ENCODE results near the gene MADCAM1.

Gene MADCAM1

GRCh38 chr19:531753-532560 is 35.7 kb downstream of the MADCAM1 start, which contains the start of gene CDC34:
TSS of gene CDC34 (plus strand) at chr19:531760. CDS start at chr19:531932, 172 bp downstream.
- TF ChIP-seq CTCF (IDR thresholded peaks at IDR 0.05), result no peak

GRCh38 chr19:532561-533363 is 36.5 kb downstream of the MADCAM1 start:
- TF ChIP-seq CTCF (IDR thresholded peaks at IDR 0.05), result peak; percentile 54; the same call in 1 of the 2 replicates

DNA sequence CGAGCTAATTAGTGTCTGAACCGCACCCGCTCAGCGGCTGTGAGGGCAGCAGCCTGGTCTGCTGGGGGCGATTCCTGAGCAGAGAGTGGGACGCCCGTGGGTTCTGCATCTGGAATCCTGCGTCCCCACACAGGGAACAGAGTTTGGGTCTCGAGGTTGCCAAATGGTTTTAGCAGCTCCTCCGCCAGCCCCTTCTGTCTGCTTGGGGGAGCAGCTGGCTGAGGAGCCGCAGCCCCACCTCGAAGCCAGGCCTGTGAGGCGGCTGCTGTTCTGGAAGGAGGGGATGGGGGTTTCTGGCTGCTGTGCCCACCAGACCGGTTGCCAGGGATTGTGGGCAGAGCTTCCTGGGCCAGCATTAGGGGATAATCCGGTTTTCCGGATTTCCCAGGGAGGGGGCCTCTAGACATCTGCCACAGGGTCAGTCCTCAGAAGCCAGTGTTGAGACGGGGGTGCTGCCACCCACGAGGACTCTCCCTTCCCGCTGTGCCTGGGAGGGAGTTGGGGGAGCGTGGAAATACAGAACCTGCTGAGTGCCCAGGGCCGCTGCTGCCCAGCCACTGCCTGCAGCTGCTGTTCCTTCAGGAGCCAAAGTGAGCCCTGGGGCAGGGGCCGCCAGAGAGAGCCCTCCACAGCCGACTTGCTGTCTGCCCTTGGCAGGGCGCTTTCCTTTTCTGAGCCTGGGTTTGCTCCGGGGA is 37.2 kb downstream of the MADCAM1 start:
- TF ChIP-seq CTCF (IDR thresholded peaks at IDR 0.05), result no peak

DNA sequence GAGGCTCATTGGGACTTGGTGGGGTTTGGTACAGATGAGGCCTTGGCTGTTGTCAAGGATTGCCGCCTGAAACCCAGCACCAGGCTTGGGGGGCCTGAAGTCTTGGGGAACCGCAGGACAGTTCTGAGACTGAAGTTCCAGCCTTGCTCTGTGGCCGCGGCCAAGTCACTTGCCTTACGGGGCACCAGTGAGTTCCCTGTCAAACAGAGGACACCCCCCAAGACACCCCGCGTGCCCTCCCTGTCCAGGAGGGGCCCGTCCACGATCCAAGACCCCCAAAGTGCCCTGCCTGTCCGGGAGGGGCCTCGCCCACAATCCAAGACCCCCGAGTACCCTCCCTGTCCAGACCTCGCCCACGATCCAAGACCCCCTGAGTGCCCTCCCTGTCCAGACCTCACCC is 37.8 kb downstream of the MADCAM1 start:
- no peak for TF ChIP-seq CTCF (IDR thresholded peaks at IDR 0.05)

DNA sequence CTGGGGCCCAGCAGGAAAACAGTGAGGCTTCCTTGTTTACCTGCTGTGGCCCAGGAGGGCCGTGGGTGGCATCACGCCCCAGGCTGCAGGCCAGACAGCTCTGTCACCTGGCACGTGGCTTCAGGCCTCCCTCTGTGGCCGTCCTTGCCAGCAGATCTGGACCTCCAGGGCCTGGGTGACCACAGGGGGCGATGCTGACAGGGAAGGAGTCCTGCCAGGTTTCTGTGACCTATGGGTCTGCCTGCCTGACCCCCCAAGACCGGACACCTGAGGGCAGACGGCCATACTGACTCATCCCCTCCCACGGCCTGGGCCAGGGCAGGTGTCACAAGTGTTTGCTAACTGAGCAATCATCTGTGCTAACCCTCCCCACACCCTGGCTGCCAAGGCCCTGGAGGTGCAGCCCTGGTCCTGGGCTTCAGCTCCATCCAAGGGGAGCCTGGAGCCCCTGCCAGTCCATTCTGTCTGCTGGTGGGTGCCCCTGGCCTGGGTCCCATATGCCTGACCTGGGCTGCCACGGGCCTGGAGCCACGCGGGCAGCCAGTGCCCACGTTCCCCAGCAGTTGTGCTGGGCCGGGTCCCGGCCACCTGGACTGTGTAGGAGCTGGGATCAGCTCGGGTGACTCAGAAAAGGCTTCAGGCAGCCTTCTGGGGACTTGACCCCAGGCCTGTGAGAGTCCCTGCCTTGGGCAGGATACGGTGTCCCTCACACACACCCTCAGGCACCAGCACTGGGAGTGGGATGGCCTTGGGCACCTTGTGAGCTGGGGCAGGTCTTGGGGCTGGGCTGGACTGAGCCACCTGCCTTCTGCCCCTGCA is 38.9 kb downstream of the MADCAM1 start:
- no peak for TF ChIP-seq CTCF (IDR thresholded peaks at IDR 0.05)

DNA sequence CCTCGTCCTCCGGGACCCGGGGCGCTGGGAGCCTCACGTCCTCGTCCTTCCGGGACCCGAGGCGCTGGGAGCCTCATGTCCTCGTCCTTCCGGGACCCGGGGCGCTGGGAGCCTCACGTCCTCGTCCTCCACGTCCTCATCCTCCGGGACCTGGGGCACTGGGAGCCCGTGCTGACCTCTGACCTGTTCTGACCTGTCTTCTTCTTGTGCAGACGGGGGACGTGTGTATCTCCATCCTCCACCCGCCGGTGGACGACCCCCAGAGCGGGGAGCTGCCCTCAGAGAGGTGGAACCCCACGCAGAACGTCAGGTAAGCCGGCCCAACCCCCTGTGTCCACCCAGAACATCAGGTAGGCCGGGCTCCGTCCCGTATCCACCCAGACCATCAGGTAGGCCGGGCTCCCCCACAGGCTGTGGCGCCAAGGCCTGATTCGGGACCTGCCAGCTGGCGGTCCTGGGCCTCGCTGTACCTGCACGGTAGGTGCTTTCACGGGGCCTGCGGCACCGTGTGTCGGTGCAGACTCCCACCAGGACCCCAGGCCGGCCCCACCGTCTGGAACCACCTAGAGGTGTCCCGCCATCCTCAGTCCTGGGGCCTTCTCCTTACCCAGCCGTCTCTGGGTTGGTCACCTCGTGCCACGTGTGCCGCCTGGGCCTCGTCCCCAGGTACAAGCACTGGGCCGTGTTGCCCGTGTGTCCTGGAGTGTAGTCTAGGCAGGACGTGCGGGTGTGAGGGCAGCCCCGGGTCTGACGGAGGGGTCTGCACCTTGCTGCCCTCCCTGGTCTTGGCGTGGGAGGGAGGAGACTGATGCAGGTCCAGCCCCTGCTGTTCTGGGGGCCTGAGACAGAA is 40.0 kb downstream of the MADCAM1 start:
- TF ChIP-seq CTCF (IDR thresholded peaks at IDR 0.05), result no peak
